ENCODE results near the gene UBE2O. TPM values are rescaled to one million over a fixed set of nuclear protein-coding genes. Genes with fewer than 3 reads are reported as not detected.
A peak's percentile ranks its signal among the peaks of the same experiment; 100 is the strongest.

The UBE2O gene
- total and polyA plus RNA-seq, 4 experiments from 2014 or later = 4.5 to 43.7 (median 28.5) TPM

DNA sequence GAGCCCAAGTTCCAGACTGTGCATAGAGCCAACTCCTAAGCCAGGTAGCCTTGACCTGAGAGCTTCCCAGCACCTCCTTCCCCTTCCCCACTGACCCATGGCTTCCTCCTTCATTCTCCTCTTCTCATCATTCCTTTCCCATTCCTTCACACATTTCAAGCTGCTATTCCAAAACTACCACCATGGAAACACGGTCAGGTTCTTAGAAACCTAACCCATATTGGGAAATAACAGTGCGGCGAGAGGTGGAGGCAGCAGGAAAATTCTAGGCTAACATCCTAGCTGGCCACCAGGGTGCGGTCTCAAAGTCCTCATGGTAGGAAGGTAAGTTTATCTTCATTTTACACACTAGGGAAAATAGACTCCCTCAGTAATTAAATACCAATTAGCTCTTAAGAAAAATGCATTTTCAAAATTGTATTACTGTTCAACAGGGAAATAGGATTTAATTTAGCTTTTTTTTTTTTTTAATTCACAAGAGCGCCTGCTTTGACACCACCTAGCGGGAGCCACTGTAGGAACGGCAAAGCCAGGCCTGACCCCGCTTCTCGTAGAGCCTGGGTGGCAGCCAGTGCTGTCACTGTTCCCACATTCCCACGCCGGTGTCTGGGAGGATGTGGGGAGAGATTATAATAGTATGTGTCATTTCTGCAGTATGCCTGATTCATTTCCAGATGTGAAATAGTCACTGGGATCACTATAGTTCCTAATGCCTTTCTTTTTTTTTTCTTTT lies 82.5 kb downstream of the UBE2O start:
- Mint-ChIP-seq H3K27ac (peak overlapping the region in 1 of 7 donors; percentile 50), H3K9me3 (no peaks in the 10 kb centered on the region), H3K4me1 (no peaks in the 10 kb centered on the region), H3K36me3 (no peaks in the 10 kb centered on the region), H3K27me3 (peaks cover 0 to 1% of the 10 kb centered on the region in 2 donors), H3K4me3 (no peak overlapping the region)
- Histone ChIP-seq H3K27ac (ENCODE audit: low read depth, low read length) (no peak overlapping the region), H3K4me1 (ENCODE audit: insufficient read depth, low read length) (no peaks in the 10 kb centered on the region), H3K9me3 (ENCODE audit: control insufficient read depth in 1 of 2, low read length in 2 of 2) (no peaks in the 10 kb centered on the region), H3K27me3 (ENCODE audit: insufficient read depth, low read length) (no peaks in the 10 kb centered on the region), H3K4me3 (ENCODE audit: low read length in 2 of 2) (no peak overlapping the region), H3K36me3 (ENCODE audit: insufficient read depth, low read length) (no peaks in the 10 kb centered on the region)
- CTCF ChIA-PET (ENCODE audit: partially characterized antibody) = interaction anchor here (0.6 to 1.9 kb wide), 7 partner anchors 8 to 356 kb away, joined by 3 to 11 read pairs (median 4); partner anchors contain the start of genes JMJD6 and PRPSAP1
- POLR2A ChIA-PET (ENCODE audit: partially characterized antibody) = no interaction called here
- no peak for DNase-seq
- intact Hi-C loops (cut with micrococcal nuclease) = no loop called here

DNA sequence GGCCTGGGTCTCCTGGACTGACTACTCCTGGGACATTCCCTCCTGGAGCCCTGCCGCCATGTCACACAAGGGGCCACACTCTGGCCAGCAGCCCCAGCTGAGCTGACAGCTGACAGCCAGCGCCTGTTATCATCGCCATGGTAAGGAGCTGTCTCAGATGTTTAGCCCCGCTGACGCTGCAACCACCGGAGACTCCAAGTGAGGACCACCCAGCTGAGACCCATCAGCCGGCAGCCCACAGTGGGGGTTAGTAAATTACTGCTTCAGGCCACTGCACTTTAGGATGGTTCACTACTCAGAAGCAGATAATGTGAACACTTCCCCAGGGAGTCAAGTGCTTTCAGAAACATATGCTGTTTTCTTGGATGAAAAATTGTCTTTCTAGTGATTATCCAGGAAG lies 83.1 kb downstream of the UBE2O start:
- Histone ChIP-seq H3K27ac (ENCODE audit: low read depth, low read length) (no peak overlapping the region), H3K27me3 (ENCODE audit: insufficient read depth, low read length) (no peaks in the 10 kb centered on the region), H3K9me3 (ENCODE audit: control insufficient read depth in 1 of 2, low read length in 2 of 2) (no peaks in the 10 kb centered on the region), H3K4me1 (ENCODE audit: insufficient read depth, low read length) (no peaks in the 10 kb centered on the region), H3K36me3 (ENCODE audit: insufficient read depth, low read length) (no peaks in the 10 kb centered on the region), H3K4me3 (ENCODE audit: low read length in 2 of 2) (no peak overlapping the region)
- Mint-ChIP-seq H3K27me3 (peaks cover 0 to 1% of the 10 kb centered on the region in 2 donors), H3K4me1 (no peaks in the 10 kb centered on the region), H3K27ac (no peak overlapping the region), H3K36me3 (no peaks in the 10 kb centered on the region), H3K9me3 (no peaks in the 10 kb centered on the region), H3K4me3 (no peak overlapping the region)
- no peak for DNase-seq
- ChIA-PET CTCF (ENCODE audit: partially characterized antibody) (interaction anchor here (0.6 to 1.9 kb wide), 4 partner anchors 17 to 356 kb away, joined by 3 to 11 read pairs (median 4); partner anchors contain the start of gene JMJD6), POLR2A (ENCODE audit: partially characterized antibody) (no interaction called here)
- intact Hi-C loops (cut with micrococcal nuclease) = no loop called here

DNA sequence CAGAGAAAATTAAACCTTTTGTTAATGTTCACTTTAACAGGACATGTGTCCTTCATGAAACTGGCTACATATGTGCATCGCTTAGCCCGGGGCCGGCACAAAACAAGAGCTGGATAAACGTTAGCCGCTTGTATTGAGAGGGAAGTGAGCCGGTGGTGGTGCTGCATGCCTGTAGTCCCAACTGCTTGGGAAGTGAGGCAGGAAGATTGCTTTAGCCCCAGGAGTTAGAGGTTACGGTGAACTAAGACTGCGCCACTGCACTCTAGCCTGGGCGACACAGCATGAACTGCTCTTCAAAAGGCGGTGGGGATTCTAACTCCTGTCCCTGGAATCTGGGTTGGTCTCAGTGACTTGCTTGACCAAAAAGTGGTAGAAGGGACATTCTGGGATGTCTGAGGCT lies 83.6 kb downstream of the UBE2O start:
- ChIA-PET POLR2A (ENCODE audit: partially characterized antibody) (no interaction called here), CTCF (ENCODE audit: partially characterized antibody) (interaction anchor here (1.7 to 1.9 kb wide), 3 partner anchors 17 to 28 kb away, joined by 4 to 11 read pairs (median 4); no protein-coding TSS in a partner anchor)
- H3K36me3 Mint-ChIP-seq = no peaks in the 10 kb centered on the region

DNA sequence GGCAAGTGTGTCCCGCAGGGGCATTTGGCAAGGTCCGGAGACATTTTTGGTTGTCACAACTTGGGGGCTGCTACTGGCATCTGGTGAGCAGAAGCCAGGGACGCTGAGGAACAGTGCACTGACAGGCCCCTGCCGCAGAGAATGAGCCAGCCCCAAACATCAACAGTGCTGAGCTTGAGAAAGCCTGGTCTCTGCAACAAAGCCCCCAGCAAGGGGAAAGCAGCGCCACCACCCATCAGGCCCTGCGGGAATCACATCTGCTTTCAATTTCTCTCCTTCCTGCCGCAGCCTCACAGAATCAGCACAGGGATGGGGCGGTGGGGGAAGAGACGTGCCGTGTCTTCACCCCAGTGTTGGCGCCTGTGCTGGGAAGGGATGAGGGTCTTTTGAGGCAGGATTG lies 84.4 kb downstream of the UBE2O start:
- Histone ChIP-seq H3K27ac (ENCODE audit: low read depth, low read length) (no peak overlapping the region), H3K9me3 (ENCODE audit: control insufficient read depth in 1 of 2, low read length in 2 of 2) (no peaks in the 10 kb centered on the region), H3K27me3 (ENCODE audit: insufficient read depth, low read length) (no peaks in the 10 kb centered on the region), H3K36me3 (ENCODE audit: insufficient read depth, low read length) (no peaks in the 10 kb centered on the region), H3K4me3 (ENCODE audit: low read length in 2 of 2) (no peak overlapping the region), H3K4me1 (ENCODE audit: insufficient read depth, low read length) (no peaks in the 10 kb centered on the region)
- POLR2A ChIA-PET (ENCODE audit: partially characterized antibody) = no interaction called here
- H3K27me3 Mint-ChIP-seq = peaks cover 0 to 1% of the 10 kb centered on the region in 2 donors
- CTCF ChIA-PET (ENCODE audit: partially characterized antibody) = interaction anchor here (1.9 kb wide), 1 partner anchor 29 kb away, joined by 11 read pairs; no protein-coding TSS in a partner anchor
- H3K27ac Mint-ChIP-seq = no peak overlapping the region
- no peaks in the 10 kb centered on the region for H3K9me3 Mint-ChIP-seq
- H3K4me1 Mint-ChIP-seq = no peaks in the 10 kb centered on the region
- intact Hi-C loops (cut with micrococcal nuclease) = no loop called here
- H3K4me3 Mint-ChIP-seq = no peak overlapping the region
- no peaks in the 10 kb centered on the region for H3K36me3 Mint-ChIP-seq
- no peak for DNase-seq

More for the DNA sequence above, 83.6 kb downstream of the UBE2O start:
- Mint-ChIP-seq H3K9me3 (no peaks in the 10 kb centered on the region), H3K27ac (no peak overlapping the region), H3K4me1 (no peaks in the 10 kb centered on the region), H3K4me3 (no peak overlapping the region), H3K27me3 (peaks cover 0 to 1% of the 10 kb centered on the region in 2 donors)
- no peaks in the 10 kb centered on the region for H3K9me3 ChIP-seq (ENCODE audit: control insufficient read depth in 1 of 2, low read length in 2 of 2)
- H3K4me1 ChIP-seq (ENCODE audit: insufficient read depth, low read length) = no peaks in the 10 kb centered on the region
- no peak for DNase-seq
- H3K36me3 ChIP-seq (ENCODE audit: insufficient read depth, low read length) = no peaks in the 10 kb centered on the region
- no peaks in the 10 kb centered on the region for H3K27me3 ChIP-seq (ENCODE audit: insufficient read depth, low read length)
- no peak overlapping the region for H3K4me3 ChIP-seq (ENCODE audit: low read length in 2 of 2)
- intact Hi-C loops (cut with micrococcal nuclease) = no loop called here
- H3K27ac ChIP-seq (ENCODE audit: low read depth, low read length) = no peak overlapping the region

DNA sequence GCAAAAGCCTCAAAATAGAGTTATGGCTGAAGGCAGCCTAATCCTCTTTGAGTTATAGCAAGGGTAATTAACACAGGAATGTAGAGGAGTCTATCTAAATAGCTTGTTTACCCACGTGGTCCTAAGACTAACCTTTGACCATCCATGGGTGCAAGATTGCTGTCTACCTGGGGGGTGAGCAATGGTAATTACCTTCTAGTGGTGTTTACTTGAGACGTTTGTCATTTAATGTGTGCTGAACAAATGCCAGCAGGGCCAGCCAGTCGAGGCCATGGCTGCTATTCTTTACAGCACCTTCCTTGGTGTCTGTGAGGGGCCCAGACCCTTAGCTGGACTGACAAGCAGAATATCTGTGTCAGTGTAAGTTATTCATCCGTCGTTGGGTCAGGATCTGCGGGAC lies 85.3 kb downstream of the UBE2O start:
- H3K27me3 ChIP-seq (ENCODE audit: insufficient read depth, low read length) = no peaks in the 10 kb centered on the region
- no peak overlapping the region for H3K4me3 ChIP-seq (ENCODE audit: low read length in 2 of 2)
- Mint-ChIP-seq H3K36me3 (no peaks in the 10 kb centered on the region), H3K27me3 (peaks cover 0 to 1% of the 10 kb centered on the region in 2 donors), H3K4me3 (no peak overlapping the region), H3K27ac (no peak overlapping the region), H3K9me3 (no peaks in the 10 kb centered on the region), H3K4me1 (no peaks in the 10 kb centered on the region)
- no peaks in the 10 kb centered on the region for H3K36me3 ChIP-seq (ENCODE audit: insufficient read depth, low read length)
- H3K4me1 ChIP-seq (ENCODE audit: insufficient read depth, low read length) = no peaks in the 10 kb centered on the region
- ChIA-PET CTCF (ENCODE audit: partially characterized antibody) (interaction anchor here (4.2 kb wide), 1 partner anchor 30 kb away, joined by 18 read pairs; no protein-coding TSS in a partner anchor), POLR2A (ENCODE audit: partially characterized antibody) (no interaction called here)
- no peak overlapping the region for H3K27ac ChIP-seq (ENCODE audit: low read depth, low read length)
- intact Hi-C loops (cut with micrococcal nuclease) = no loop called here
- no peaks in the 10 kb centered on the region for H3K9me3 ChIP-seq (ENCODE audit: control insufficient read depth in 1 of 2, low read length in 2 of 2)
- DNase-seq = no peak

DNA sequence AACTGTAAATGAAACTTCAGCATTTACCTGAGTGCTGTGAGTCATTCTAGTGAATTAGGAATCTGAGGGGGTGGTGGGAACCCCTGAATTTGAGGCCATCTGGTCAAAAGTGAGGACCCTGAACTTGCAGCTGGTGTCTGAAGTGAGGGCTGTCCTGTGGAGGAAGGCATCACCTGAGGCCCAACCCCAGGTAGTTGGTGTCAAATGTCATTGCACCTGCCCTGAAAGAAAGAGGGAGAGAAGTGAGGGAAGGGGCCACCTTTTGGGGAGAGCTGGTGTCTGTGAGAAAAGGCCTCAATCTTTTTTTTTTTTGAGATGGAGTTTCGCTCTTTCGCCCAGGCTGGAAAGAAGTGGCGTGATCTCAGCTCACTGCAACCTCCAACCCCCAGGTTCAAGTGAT lies 86.7 kb downstream of the UBE2O start:
- Histone ChIP-seq H3K27me3 (ENCODE audit: insufficient read depth, low read length) (no peaks in the 10 kb centered on the region), H3K4me1 (ENCODE audit: insufficient read depth, low read length) (no peaks in the 10 kb centered on the region), H3K4me3 (ENCODE audit: low read length in 2 of 2) (no peak overlapping the region), H3K27ac (ENCODE audit: low read depth, low read length) (no peak overlapping the region), H3K9me3 (ENCODE audit: control insufficient read depth in 1 of 2, low read length in 2 of 2) (no peaks in the 10 kb centered on the region), H3K36me3 (ENCODE audit: insufficient read depth, low read length) (no peaks in the 10 kb centered on the region)
- Mint-ChIP-seq H3K27ac (no peak overlapping the region), H3K27me3 (peaks cover 0 to 1% of the 10 kb centered on the region in 2 donors), H3K36me3 (no peaks in the 10 kb centered on the region), H3K4me3 (no peak overlapping the region), H3K4me1 (no peaks in the 10 kb centered on the region), H3K9me3 (no peaks in the 10 kb centered on the region)
- ChIA-PET POLR2A (ENCODE audit: partially characterized antibody) (no interaction called here), CTCF (ENCODE audit: partially characterized antibody) (interaction anchor here (2.1 to 4.2 kb wide), 2 partner anchors 19 to 32 kb away, joined by 10 to 18 read pairs; partner anchors contain the start of gene SPHK1)
- intact Hi-C loops (cut with micrococcal nuclease) = no loop called here
- no peak for DNase-seq

DNA sequence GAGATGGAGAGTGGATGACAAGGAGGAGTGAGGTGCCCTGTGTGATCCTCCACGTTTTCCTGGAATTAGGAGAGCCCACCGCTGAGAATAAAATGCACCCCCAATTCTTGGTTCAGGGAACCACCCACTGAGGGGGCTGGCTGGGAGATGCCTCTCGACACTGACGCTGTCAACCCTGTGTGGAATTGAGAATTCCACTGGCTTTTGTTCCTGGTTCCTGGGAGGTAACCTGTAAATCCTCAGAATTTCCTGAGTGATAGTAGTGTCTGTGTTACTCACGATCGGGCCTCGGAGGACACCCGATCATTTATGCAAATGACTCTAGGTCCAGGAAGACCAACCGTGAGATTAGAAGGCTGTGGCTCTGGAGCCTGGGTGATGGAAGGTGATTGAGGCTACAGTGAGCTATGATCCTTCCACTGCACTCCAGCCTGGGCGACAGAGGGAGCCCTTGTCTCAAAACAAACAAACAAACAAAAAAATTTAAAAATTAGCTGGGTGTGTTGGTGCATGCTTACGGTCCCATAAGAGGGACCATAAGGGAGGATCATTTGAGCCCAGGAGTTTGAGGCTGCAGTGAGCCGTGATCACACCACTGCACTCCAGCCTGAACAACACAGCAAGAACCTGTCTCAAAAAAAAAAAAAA lies 87.6 kb downstream of the UBE2O start:
- Mint-ChIP-seq H3K9me3 (no peaks in the 10 kb centered on the region), H3K4me1 (no peaks in the 10 kb centered on the region), H3K4me3 (no peak overlapping the region), H3K27me3 (peaks cover 0 to 1% of the 10 kb centered on the region in 2 donors), H3K36me3 (no peaks in the 10 kb centered on the region), H3K27ac (no peak overlapping the region)
- Histone ChIP-seq H3K27me3 (ENCODE audit: insufficient read depth, low read length) (no peaks in the 10 kb centered on the region), H3K36me3 (ENCODE audit: insufficient read depth, low read length) (no peaks in the 10 kb centered on the region), H3K27ac (ENCODE audit: low read depth, low read length) (no peak overlapping the region), H3K4me1 (ENCODE audit: insufficient read depth, low read length) (no peaks in the 10 kb centered on the region), H3K4me3 (ENCODE audit: low read length in 2 of 2) (no peak overlapping the region), H3K9me3 (ENCODE audit: control insufficient read depth in 1 of 2, low read length in 2 of 2) (no peaks in the 10 kb centered on the region)
- no peak for DNase-seq
- CTCF ChIA-PET (ENCODE audit: partially characterized antibody) = interaction anchor here (0.7 to 4.2 kb wide), 3 partner anchors 20 to 35 kb away, joined by 3 to 18 read pairs (median 10); partner anchors contain the start of gene SPHK1
- POLR2A ChIA-PET (ENCODE audit: partially characterized antibody) = no interaction called here
- intact Hi-C loops (cut with micrococcal nuclease) = no loop called here

Data from CD4-positive, alpha-beta memory T cell (primary cell).